Astrocyte of the spinal cord (primary cell): ENCODE data around the gene KPNA5.
A peak's percentile ranks its signal among the peaks of the same experiment; 100 is the strongest.
"Not testable (repeated sequence)": the region's sequence is repeated elsewhere in the genome, so short reads cannot be mapped to it uniquely, and the experiment has no call there.

Experiments
- DNase-seq: peaks from one replicate; pipeline ENCODE4 v3.0.0; 2011; ENCODE audit warnings: low read depth, low spot score
- H3K4me3 ChIP-seq: 2 replicates; pipeline ENCODE4 v1.5.1; 2011; ENCODE audit warnings: low read depth, mild to moderate bottlenecking, low read length, moderate library complexity
- in situ Hi-C: cut with HindIII; loops from 2 replicates; pipeline ENCODE4 v1.10.0; 2017; ENCODE audit warnings: low sequenced_read_pairs
- TF ChIP-seq, protein P1 (sequence below): IDR thresholded peaks from 2 replicates; pipeline ENCODE4 v1.5.1; 2012; ENCODE audit warnings: low read depth, mild to moderate bottlenecking, low read length, inconsistent platforms

KPNA5 gene

DNA sequence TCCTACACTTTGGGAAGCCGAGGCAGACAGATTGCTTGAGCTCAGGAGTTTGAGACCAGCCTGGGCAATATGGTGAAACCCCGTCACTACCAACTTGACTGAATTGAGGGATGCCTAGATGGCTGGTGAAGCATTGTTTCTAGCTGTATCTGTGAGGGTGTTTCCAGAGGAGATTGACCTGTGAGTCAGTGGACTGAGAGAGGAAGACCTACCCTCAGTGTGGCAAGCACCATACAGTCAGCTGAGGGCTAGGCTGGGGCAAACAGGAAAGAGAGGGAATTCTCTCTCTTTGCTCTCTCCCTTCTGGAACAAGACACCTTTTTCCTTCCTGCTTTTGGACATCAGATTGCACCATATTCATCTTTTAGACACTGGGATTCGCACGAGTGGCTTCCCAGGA lies 8.7 kb upstream of the KPNA5 start:
- TF ChIP-seq, protein P1, sequence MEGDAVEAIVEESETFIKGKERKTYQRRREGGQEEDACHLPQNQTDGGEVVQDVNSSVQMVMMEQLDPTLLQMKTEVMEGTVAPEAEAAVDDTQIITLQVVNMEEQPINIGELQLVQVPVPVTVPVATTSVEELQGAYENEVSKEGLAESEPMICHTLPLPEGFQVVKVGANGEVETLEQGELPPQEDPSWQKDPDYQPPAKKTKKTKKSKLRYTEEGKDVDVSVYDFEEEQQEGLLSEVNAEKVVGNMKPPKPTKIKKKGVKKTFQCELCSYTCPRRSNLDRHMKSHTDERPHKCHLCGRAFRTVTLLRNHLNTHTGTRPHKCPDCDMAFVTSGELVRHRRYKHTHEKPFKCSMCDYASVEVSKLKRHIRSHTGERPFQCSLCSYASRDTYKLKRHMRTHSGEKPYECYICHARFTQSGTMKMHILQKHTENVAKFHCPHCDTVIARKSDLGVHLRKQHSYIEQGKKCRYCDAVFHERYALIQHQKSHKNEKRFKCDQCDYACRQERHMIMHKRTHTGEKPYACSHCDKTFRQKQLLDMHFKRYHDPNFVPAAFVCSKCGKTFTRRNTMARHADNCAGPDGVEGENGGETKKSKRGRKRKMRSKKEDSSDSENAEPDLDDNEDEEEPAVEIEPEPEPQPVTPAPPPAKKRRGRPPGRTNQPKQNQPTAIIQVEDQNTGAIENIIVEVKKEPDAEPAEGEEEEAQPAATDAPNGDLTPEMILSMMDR = no peak
- no peak for DNase-seq
- in situ Hi-C loops = no loop called here
- H3K4me3 ChIP-seq = no peak overlapping the region

GRCh38 chr6:116676021-116676420 lies 5.0 kb upstream of the KPNA5 start:
- no peak for DNase-seq
- in situ Hi-C loops = no loop called here
- no peak overlapping the region for H3K4me3 ChIP-seq
- TF ChIP-seq, protein P1 = no peak

GRCh38 chr6:116682334-116682712 lies 1.3 kb downstream of the KPNA5 start:
- TF ChIP-seq, protein P1 = no peak
- H3K4me3 ChIP-seq = peak overlapping the region; percentile 97
- DNase-seq = peak; percentile 43
- in situ Hi-C loops = no loop called here

DNA sequence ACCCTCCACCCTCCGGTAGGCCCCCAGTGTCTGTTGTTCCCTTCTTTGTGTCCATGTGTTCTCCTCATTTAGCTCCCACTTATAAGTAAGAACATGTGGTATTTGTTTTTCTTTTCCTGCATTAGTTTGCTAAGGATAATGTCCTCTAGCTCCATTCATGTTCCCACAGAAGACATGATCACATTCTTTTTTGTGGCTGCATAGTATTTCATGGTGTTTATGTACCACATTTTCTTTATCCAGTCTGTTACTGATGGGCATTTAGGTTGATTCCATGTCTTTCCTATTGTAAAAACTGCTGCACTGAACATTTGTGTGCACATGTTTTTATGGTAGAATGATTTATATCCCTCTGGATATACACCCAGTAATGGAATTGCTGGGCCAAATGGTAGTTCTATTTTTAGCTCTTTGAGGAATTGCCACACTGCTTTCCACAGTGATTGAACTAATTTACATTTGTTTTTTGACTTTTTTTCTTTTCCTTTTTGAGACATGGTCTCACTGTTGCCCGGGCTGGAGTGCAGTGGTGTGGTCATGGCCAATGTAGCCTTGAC lies 4.5 kb downstream of the KPNA5 start:
- in situ Hi-C loops = no loop called here
- no peak for DNase-seq

GRCh38 chr6:116686475-116687101 lies 5.6 kb downstream of the KPNA5 start:
- DNase-seq, H3K4me3 ChIP-seq, in situ Hi-C loops: not testable (repeated sequence)

More for the DNA sequence above, 4.5 kb downstream of the KPNA5 start:
- TF ChIP-seq, protein P1 = no peak
- no peak overlapping the region for H3K4me3 ChIP-seq

DNA sequence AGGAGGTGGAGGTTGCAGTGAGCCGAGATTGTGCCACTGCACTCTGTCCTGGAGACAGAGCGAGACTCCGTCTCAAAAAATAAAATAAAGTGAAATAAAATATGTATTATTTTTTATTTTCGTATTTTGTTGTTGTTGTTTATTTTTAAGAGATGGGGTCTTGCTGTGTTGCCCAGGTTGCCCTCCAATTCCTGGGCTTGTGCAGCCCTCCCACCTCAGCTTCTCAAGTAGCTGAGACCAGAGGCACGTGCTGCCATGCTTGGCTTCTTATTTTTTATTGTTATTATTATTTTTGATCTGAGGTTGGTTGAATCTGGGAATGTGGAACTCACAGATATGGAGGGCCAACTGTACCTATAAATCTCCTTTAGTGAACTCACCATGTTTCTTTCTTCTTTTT lies 10.1 kb downstream of the KPNA5 start:
- no peak for DNase-seq
- TF ChIP-seq, protein P1 = no peak
- in situ Hi-C loops = no loop called here
- no peak overlapping the region for H3K4me3 ChIP-seq

DNA sequence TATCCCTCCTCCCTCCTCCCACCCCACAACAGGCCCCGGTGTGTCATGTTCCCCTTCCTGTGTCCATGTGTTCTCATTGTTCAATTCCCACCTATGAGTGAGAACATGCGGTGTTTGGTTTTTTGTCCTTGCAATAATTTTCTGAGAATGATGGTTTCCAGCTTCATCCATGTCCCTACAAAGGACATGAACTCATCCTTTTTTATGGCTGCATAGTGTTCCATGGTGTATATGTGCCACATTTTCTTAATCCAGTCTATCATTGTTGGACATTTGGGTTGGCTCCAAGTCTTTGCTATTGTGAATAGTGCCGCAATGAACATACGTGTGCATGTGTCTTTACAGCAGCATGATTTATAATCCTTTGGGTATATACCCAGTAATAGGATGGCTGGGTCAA lies 11.9 kb downstream of the KPNA5 start:
- DNase-seq, H3K4me3 ChIP-seq, in situ Hi-C loops: not testable (repeated sequence)

DNA sequence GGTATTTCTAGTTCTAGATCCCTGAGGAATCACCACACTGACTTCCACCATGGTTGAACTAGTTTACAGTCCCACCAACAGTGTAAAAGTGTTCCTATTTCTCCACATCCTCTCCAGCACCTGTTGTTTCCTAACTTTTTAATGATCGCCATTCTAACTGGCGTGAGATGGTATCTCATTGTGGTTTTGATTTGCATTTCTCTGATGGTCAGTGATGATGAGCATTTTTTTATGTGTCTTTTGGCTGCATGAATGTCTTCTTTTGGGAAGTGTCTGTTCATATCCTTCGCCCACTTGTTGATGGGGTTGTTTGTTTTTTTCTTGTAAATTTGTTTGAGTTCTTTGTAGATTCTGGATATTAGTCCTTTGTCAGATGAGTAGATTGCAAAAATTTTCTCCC lies 12.3 kb downstream of the KPNA5 start:
- H3K4me3 ChIP-seq, DNase-seq, in situ Hi-C loops: not testable (repeated sequence)
